GM21360 (cell line): ENCODE results near the gene HMCN2.

Source experiments
- ATAC-seq: cut with Tn5 transposase; IDR thresholded peaks from one replicate; pipeline ENCODE4 v1.9.1; 2021; ENCODE audit warnings: mild to moderate bottlenecking, moderate library complexity; ENCODE audit not compliant: unreplicated experiment

Gene HMCN2

DNA sequence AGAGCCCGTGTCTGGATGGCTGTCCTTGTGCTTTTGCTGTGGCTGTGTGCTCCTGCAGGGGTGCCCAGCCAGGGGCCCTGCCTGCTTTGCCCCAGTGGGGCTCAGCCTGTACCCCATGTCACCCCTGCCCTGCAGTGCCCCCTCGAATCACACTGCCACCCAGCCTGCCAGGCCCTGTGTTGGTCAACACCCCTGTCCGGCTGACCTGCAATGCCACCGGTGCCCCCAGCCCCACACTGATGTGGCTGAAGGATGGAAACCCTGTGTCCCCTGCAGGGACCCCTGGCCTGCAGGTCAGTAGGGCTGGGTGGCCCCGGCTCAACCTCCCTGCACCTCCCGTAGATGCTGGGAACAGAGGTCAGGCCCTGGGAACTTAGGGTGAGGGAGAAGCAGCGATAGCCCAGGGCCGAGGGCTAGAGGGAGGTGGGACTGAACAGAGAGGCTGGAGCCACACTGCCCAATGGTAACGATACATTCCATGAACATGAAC lies 96.4 kb downstream of the HMCN2 start:
- ATAC-seq = no peak

DNA sequence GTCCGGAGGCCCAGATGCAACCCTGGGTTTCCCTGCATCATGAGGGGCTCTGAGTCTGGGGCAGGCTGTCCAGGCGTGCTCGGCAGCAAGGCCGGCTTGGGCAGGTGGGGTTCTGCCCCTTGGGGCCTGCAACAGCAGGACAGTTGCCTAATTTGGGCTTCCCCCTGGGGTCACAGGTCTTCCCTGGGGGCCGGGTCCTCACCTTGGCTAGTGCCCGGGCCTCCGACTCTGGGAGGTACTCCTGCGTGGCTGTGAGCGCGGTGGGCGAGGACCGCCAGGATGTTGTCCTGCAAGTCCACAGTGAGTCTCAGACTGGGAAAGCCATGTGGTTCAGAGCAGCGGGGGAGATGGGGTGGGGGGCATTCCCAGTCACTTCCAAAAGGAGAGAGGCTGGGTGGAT lies 97.1 kb downstream of the HMCN2 start:
- ATAC-seq = no peak

DNA sequence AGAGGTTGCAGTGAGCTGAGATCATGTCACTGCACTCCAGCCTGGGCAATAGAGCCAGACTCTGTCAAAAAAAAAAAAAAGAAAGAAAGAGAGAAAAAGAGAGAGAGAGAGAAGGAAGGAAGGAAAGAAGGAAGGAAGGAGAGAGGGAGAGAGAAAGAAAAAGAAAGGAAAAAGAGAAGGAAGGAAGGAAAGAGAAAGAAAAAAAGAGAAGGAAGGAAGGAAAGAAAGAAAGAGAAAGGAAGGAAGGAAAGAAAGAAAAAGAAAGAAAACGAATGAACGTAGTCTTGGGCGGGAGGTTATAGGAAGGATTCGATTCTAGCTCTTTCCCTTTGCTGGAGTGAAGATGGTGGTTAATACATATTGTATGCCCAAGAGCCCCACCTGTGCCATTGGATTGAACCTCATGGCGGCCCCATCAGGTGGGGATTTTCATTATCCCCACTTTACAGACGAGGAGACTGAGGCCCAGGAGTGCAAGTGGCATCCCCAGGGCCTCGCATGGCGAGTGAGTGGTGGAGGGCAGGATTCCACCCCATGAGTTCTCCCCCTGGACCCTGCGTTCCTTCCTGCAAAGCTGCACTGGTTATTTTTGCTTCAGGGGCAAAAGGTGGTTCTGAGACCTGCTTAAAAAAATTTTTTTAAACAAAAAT lies 98.3 kb downstream of the HMCN2 start:
- no peak for ATAC-seq

DNA sequence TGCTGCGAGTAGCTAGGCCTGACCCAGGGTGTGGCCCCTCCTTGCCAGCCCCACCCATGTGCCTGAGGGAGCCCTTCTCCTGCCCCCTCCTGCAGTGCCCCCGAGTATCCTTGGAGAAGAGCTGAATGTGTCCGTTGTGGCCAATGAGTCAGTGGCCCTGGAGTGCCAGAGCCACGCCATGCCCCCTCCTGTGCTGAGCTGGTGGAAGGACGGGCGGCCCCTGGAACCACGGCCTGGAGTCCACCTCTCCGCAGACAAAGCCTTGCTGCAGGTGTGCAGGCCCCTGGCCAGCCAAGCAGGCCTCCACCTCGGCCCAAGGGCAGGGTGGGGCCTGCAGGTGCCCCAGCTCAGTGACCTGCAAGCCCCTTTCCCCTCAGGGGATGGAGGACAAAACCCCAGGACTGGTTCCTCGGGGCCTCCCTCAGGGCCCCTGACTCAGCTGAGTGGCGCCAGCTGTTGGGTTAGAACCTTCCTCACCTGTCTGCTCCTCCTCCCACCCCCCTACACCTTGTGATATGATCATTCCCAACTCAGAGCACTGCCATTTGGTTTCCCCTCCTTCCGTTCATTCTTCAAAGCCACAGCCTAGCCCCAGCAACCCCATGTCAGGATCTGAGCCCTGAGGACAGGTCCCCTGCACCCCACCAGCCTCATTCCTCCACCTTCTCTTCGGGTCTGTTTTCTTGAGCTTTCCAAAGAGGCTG lies 99.2 kb downstream of the HMCN2 start:
- ATAC-seq = no peak

DNA sequence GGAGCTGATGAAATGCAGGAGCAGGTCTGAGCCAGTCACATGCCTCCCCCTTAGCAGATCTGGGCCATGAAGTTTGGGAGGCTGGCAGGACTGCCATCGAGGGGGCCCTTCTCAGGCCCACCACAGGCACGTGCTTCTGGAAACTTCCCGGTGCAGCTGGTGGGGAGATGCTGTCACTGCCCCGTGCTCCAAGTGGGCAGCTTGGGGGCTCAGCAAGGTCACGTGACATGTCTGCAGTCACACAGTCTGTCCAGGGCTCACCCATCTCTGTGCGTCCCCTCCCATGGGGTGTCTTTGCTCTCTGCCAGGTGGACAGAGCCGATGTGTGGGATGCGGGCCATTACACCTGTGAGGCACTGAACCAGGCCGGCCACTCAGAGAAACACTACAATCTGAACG lies 99.8 kb downstream of the HMCN2 start:
- no peak for ATAC-seq

DNA sequence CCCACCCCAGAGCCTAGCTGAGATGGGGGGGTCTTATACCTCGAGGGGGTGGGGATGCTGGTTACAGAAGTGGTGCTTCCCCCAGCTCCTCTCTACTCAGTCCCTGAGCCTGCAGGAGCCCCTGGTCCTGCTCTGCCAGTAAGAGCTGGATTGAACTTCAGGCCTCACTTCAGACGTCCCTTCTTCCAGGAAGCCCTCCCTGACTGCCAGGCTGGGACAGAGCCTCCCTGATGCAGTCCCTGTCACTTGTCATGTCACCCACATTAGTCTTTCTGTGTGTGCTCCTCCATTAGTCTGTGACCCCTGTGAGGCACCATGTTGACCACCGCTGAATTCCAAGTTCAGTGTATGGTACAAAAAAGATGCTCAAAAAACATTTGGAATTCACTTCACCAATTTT lies 100.5 kb downstream of the HMCN2 start:
- no peak for ATAC-seq

DNA sequence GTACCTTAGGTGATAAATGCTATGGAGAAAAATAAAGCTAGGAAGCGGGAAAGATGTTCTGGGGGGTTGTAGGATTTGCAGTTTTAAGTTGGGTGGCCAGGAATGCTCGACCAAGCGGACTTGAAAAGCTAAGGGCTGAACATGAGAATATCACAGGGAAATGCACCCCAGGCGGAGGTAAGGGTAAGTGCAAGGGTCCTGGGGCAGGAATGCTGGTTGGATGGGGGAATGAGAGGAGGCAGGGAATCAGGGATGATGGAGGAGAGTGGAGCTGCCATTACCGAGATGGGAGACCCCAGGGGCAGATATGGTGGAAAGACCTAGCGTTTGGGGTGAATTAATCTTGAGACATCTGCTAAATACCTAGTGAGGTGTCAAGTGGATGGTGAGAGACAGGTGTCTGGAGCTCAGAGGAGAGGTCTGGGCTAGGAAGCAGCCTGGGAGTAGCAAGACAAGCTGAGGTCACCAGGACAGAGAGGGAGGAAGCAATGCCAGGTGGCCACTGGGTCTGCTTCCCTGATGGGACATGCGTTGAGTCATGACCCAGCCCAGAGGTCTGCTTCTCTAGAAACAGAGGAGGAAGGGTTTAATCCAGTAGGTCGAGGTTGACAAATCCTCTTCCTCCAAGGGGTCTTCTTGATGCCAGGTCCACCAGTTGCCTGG lies 101.5 kb downstream of the HMCN2 start:
- ATAC-seq = no peak

DNA sequence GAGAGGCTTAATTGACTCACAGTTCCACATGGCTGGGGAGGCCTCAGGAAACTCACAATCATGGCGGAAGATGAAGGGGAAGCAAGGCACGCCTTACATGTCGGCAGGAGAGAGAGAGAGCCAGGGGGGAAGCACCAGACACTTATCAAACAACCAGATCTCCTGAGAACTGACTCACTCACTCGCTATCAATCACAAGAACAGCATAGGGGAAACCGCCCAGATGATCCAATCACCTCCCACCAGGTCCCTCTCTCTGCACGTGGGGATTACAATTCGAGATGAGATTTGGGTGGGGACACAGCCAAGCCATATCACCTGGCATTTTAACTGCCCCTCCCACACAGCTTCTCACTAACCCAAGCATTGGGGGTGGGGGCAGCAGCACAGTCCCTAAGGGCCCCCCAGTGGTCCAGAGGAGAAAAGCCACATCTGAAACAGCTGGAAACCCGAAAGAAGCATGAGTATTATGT lies 103.1 kb downstream of the HMCN2 start:
- no peak for ATAC-seq

DNA sequence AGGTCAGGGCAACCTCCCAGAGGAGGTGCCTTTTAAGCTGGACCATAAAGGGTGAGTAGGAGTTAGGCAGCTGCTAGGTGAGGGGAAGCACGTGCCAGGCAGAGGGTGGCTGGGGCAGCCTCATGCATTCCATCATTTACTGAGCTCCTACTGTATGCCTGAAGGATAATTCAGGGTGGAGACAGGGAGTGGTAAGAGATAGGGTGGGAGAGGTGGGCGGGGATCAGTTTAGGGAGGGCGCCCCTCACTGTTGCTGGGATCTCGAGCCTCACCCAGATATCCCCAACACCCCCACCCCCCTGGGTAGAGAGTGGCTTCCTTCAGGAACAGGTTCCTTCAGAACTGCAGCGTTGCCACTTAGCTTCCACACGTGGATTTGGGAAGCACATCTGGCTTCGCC lies 104.7 kb downstream of the HMCN2 start:
- ATAC-seq = no peak

DNA sequence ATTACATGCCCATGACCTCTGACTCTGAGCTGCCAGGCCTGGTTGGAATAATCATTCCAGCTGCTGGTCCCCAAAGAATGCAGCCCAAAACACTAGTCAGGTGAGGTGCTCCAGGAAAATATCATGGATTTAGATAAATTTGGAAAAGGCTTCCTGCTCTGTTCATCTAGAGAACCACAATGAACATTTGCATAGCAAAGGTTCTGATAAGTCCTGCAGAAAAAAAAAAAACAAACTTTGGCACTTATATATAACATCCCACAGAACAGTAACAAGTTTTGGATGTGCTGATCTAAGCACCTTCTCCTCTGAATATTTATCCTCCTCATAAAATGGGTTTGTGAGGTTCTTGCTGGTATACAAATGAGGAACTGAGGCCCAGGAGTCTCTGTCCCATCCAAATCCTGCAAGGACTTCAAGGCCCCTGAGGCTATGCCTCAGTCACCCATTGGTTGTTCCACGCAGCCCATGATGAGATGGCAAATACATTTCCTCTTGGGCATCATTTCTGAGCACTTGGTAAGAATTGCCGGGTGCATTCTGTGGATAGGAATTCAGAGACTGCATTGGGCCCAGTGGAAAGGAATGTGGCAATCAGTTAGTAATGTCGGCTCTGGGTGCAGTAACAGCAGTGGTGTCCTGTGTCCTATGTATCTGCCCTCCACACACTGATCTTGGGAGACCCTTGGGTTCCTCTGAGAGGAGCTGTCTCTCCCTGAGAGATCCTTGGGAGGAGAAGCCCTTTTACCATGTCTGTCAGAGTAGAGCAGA lies 105.8 kb downstream of the HMCN2 start:
- ATAC-seq = no peak

DNA sequence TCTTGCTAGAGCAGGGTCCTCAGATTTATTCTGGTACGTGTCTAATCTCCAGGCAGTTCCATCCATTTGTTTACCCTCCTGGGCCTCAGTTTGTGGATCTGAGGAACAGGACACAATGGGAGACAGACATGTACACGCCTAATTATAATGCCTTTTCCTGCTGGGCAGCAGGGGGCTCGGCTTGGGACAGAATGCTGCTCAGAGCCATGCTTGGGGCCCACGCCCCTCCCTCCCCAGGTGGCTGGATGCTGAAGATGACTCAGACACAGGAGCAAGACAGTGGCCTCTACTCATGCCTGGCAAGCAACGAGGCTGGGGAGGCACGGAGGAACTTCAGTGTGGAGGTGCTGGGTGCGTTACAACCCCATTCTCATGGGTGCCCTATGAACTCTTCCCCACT lies 106.5 kb downstream of the HMCN2 start:
- ATAC-seq = no peak

DNA sequence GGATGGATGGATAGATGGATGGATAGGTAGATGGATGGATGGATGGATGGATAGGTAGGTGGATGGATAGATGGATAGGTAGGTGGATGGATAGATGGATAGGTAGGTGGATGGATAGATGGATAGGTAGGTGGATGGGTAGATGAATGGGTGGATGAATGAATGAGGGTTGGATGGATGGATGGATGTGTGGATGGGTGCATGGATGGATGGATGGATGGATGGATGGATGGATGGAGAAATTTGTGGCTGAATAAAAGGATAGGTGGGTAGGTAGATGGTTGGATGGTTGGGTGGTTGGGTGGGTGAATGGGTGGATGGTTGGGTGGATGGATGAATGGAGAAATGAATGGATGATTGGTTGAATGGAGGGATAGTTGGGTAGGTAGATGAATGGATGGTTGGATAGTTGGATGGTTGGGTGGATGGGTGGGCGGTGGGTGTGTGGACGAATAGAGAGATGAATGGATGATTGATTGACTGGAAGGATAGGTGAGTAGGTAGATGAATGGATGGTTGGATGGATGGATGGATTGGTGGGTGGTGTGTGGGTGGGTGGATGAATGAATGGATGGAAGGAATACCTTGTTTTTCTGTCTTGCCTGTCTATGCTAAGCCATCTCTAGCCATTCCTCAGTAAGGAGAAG lies 108.2 kb downstream of the HMCN2 start:
- no peak for ATAC-seq

DNA sequence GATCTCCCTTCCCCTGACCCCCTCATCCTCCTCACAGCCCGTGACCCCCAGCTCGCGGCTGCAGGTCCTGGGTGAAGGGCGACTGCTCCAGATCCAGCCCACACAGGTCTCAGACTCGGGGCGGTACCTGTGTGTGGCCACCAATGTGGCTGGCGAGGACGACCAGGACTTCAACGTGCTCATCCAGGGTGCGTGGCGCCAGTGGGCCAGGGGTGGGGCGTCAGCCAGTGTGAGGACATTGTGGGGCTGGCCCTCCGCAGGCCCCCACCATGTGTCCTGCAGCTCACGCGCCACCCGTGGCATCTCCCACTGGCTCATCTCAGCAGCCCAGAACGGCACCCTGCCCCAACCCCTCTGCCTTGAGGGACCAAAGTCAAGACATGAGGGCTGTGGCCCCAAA lies 112.1 kb downstream of the HMCN2 start:
- no peak for ATAC-seq

DNA sequence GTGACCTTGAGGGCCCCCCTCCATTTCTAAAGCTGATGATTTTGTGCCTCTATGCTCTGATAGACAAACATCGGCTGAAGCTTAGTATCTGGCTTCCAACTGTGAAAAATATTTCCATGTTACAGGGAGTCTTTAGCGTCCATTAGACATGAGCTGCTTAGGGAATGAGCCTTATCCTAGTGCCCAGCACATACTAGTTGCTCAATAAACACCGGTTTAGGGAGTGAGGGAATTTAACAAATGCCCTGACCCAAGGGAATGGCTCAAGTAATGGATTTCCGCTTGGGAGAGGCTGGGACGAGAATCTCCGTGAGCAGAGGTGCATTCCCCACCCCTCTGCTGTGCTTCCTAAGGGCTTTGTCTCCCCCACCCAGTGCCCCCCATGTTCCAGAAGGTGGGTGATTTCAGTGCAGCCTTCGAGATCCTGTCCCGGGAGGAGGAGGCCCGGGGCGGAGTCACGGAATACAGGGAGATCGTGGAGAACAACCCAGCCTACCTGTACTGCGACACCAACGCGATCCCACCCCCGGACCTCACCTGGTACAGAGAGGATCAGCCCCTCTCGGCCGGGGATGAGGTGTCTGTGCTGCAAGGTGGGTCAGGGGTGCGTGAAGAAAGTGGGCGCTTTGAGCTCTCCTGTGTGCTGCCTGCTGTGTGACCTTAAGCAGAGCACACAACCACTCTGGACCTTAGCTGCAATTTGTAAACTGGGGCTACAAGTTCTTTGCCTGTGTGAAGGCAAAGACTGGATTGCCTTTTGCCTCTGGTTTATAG lies 113.5 kb downstream of the HMCN2 start:
- no peak for ATAC-seq

DNA sequence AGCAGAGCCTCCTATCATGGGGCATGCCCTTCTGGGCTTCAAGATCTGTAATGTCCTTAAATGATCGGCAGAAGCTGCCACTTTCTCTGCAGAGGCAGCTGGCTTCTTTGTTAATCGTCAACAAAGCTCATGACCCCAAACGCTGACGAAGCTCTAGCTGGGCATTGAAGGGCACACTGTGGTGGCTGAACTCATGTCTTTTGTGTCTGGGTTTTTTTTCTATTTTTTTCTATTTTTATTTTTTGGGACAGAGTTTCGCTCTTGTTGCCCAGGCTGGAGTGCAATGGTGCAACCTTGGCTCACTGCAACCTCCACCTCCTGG lies 114.0 kb downstream of the HMCN2 start:
- no peak for ATAC-seq

DNA sequence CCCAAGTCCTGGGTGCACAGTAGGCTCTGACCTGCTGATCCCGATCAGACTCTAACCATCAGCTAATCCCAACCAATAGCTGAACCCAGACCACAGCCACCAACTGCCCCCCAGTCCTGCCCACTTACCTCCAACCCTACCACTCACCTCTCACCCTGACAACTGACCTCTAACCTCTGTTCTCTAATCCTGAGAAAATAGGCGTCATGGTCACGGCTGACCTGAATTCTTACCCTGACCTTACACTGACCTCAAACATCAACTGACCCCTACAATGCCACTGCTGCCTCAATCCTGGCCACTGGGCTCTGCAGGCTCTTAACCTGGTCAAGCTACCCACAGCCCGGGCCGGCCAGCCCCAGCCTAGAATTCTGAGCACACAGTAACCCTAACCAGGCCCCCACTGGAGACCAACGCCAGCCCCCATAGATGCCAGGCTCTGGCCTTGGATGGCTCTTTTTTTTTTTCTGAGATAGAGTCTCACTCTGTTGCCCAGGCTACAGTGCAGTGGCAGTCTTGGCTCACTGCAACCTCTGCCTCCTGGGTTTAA lies 115.4 kb downstream of the HMCN2 start:
- ATAC-seq = no peak

DNA sequence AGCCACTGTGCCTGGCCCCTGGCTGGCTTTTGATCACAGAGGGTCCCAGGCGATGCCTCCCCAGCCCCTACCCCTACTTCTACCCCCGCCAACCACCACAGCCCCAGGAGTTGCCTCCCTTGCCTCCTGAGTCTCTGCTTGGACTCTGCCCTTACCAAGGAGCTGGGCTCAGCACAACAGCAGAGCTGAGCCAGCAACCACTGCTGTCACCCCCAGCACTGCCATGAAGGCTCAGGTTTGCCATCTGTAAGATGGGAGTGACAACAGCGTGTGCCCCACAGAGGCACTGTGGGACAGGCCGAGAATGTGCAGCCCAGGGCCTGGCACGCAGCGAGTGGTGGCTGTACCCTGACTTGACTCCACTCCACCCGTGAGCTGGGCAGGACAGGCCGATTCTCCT lies 116.1 kb downstream of the HMCN2 start:
- ATAC-seq = no peak

DNA sequence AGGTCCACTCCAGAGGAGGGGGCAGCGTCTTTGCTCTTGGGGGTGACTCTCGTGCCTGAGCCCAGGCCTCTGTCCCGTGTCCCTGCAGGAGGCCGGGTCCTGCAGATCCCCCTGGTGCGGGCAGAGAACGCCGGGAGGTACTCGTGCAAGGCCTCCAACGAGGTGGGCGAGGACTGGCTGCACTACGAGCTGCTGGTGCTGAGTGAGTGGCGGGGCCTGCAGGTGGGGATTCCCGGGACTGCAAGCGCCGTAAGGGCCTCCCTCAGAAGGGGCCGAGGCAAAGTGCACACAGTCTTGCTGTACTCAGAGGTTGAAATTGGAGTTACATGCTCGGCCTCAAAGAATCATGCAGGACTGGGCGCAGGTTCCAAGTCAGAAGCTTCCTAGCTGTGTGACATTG lies 116.5 kb downstream of the HMCN2 start:
- ATAC-seq = no peak

DNA sequence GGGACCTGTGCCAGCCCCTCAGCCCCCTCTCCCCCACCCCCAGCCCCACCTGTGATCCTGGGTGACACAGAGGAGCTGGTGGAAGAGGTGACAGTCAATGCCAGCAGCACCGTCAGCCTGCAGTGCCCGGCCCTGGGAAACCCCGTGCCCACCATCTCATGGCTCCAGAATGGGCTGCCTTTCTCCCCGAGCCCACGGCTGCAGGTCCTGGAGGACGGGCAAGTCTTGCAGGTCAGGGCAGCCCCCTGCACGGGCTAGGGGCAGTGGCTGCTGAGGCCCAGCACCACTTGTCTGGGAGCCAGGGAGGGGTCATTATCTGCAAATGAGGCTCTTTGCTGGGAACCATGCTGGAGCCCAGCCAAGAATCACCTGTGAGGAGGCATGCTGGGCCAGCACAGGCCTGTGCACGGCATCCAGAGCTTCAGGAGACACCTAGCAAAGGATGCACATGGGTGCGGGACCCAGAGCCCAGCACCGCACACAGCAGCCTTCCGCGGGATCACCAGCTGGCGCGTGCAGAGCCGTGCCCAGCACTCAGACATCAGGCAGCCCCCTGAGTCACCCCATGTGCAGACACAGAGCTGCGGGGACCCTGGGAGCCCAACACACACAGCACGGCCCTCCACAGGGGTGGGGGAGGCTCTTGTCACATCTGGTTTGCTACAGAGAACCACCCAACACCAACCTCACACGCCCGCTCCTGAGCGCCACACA lies 117.2 kb downstream of the HMCN2 start:
- ATAC-seq = no peak
